ENCODE results near the gene MBD5. TPM values are rescaled to one million over a fixed set of nuclear protein-coding genes. Genes with fewer than 3 reads are reported as not detected.

Gene MBD5
- total RNA-seq, 1 experiment from 2014 or later = 33.7 TPM

GRCh38 chr2:148044322-148044721, 23.4 kb downstream of the MBD5 start (continued):
- TF ChIP-seq, protein P1, sequence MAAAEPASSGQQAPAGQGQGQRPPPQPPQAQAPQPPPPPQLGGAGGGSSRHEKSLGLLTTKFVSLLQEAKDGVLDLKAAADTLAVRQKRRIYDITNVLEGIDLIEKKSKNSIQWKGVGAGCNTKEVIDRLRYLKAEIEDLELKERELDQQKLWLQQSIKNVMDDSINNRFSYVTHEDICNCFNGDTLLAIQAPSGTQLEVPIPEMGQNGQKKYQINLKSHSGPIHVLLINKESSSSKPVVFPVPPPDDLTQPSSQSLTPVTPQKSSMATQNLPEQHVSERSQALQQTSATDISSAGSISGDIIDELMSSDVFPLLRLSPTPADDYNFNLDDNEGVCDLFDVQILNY (CRISPR knock-in tag; IDR thresholded peaks at IDR 0.05) = no peak
- TF ChIP-seq FOXP1 (CRISPR knock-in tag; IDR thresholded peaks at IDR 0.05; ENCODE audit: borderline replicate concordance) (no peak), PRRX2 (CRISPR knock-in tag; IDR thresholded peaks at IDR 0.05) (no peak), OVOL2 (CRISPR knock-in tag; IDR thresholded peaks at IDR 0.05; ENCODE audit: borderline replicate concordance) (no peak), STAT6 (CRISPR knock-in tag; conservative IDR thresholded peaks at IDR 0.05; ENCODE audit: low read depth) (no peak), SMAD3 (CRISPR knock-in tag; IDR thresholded peaks at IDR 0.05; ENCODE audit: borderline replicate concordance) (no peak)
- TF ChIP-seq, protein P2, sequence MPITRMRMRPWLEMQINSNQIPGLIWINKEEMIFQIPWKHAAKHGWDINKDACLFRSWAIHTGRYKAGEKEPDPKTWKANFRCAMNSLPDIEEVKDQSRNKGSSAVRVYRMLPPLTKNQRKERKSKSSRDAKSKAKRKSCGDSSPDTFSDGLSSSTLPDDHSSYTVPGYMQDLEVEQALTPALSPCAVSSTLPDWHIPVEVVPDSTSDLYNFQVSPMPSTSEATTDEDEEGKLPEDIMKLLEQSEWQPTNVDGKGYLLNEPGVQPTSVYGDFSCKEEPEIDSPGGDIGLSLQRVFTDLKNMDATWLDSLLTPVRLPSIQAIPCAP (CRISPR knock-in tag; IDR thresholded peaks at IDR 0.05) = no peak

- POLR2A ChIA-PET = no interaction called here
- no peaks in the 10 kb centered on the region for H3K27me3 Mint-ChIP-seq (ENCODE audit: low read depth)
- ATAC-seq (no peak), DNase-seq (ENCODE audit: low spot score) (no peak)
- no peak overlapping the region for H3K4me3 Mint-ChIP-seq
- H3K4me1 Mint-ChIP-seq = peaks cover 53% of the 10 kb centered on the region
- no peaks in the 10 kb centered on the region for H3K36me3 Mint-ChIP-seq
- CTCF ChIA-PET = no interaction called here
- H3K27ac Mint-ChIP-seq = no peak overlapping the region
- H3K9me3 Mint-ChIP-seq = no peaks in the 10 kb centered on the region
- TF ChIP-seq ZNF671 (CRISPR knock-in tag; IDR thresholded peaks at IDR 0.05) = no peak
- TF ChIP-seq, protein P3, sequence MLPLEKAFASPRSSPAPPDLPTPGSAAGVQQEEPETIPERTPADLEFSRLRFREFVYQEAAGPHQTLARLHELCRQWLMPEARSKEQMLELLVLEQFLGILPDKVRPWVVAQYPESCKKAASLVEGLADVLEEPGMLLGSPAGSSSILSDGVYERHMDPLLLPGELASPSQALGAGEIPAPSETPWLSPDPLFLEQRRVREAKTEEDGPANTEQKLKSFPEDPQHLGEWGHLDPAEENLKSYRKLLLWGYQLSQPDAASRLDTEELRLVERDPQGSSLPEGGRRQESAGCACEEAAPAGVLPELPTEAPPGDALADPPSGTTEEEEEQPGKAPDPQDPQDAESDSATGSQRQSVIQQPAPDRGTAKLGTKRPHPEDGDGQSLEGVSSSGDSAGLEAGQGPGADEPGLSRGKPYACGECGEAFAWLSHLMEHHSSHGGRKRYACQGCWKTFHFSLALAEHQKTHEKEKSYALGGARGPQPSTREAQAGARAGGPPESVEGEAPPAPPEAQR (CRISPR knock-in tag; IDR thresholded peaks at IDR 0.05) = no peak
- TF ChIP-seq FOXK1 (CRISPR knock-in tag; IDR thresholded peaks at IDR 0.05) = no peak
- TF ChIP-seq TP53 (CRISPR knock-in tag; IDR thresholded peaks at IDR 0.05) = no peak
- no peak for TF ChIP-seq CDX4 (CRISPR knock-in tag; IDR thresholded peaks at IDR 0.05; ENCODE audit: borderline replicate concordance)
- TF ChIP-seq, protein P4, sequence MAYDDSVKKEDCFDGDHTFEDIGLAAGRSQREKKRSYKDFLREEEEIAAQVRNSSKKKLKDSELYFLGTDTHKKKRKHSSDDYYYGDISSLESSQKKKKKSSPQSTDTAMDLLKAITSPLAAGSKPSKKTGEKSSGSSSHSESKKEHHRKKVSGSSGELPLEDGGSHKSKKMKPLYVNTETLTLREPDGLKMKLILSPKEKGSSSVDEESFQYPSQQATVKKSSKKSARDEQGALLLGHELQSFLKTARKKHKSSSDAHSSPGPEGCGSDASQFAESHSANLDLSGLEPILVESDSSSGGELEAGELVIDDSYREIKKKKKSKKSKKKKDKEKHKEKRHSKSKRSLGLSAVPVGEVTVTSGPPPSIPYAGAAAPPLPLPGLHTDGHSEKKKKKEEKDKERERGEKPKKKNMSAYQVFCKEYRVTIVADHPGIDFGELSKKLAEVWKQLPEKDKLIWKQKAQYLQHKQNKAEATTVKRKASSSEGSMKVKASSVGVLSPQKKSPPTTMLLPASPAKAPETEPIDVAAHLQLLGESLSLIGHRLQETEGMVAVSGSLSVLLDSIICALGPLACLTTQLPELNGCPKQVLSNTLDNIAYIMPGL (CRISPR knock-in tag; IDR thresholded peaks at IDR 0.05) = no peak
- TF ChIP-seq NFE2L1 (CRISPR knock-in tag; IDR thresholded peaks at IDR 0.05) = no peak
- TF ChIP-seq, protein P5, sequence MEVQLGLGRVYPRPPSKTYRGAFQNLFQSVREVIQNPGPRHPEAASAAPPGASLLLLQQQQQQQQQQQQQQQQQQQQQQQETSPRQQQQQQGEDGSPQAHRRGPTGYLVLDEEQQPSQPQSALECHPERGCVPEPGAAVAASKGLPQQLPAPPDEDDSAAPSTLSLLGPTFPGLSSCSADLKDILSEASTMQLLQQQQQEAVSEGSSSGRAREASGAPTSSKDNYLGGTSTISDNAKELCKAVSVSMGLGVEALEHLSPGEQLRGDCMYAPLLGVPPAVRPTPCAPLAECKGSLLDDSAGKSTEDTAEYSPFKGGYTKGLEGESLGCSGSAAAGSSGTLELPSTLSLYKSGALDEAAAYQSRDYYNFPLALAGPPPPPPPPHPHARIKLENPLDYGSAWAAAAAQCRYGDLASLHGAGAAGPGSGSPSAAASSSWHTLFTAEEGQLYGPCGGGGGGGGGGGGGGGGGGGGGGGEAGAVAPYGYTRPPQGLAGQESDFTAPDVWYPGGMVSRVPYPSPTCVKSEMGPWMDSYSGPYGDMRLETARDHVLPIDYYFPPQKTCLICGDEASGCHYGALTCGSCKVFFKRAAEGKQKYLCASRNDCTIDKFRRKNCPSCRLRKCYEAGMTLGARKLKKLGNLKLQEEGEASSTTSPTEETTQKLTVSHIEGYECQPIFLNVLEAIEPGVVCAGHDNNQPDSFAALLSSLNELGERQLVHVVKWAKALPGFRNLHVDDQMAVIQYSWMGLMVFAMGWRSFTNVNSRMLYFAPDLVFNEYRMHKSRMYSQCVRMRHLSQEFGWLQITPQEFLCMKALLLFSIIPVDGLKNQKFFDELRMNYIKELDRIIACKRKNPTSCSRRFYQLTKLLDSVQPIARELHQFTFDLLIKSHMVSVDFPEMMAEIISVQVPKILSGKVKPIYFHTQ (CRISPR knock-in tag; IDR thresholded peaks at IDR 0.05) = no peak
- TF ChIP-seq FOXJ3 (CRISPR knock-in tag; IDR thresholded peaks at IDR 0.05; ENCODE audit: borderline replicate concordance) = no peak
- TF ChIP-seq JUN (CRISPR knock-in tag; IDR thresholded peaks at IDR 0.05) = no peak
- TF ChIP-seq ZNF416 (CRISPR knock-in tag; IDR thresholded peaks at IDR 0.05) = no peak
- TF ChIP-seq, protein P6, sequence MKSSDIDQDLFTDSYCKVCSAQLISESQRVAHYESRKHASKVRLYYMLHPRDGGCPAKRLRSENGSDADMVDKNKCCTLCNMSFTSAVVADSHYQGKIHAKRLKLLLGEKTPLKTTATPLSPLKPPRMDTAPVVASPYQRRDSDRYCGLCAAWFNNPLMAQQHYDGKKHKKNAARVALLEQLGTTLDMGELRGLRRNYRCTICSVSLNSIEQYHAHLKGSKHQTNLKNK (CRISPR knock-in tag; IDR thresholded peaks at IDR 0.05) = no peak
- TF ChIP-seq, protein P7, sequence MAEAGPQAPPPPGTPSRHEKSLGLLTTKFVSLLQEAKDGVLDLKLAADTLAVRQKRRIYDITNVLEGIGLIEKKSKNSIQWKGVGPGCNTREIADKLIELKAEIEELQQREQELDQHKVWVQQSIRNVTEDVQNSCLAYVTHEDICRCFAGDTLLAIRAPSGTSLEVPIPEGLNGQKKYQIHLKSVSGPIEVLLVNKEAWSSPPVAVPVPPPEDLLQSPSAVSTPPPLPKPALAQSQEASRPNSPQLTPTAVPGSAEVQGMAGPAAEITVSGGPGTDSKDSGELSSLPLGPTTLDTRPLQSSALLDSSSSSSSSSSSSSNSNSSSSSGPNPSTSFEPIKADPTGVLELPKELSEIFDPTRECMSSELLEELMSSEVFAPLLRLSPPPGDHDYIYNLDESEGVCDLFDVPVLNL (CRISPR knock-in tag; IDR thresholded peaks at IDR 0.05; ENCODE audit: borderline replicate concordance, low read depth) = no peak
- no peak for TF ChIP-seq ELF4 (CRISPR knock-in tag; IDR thresholded peaks at IDR 0.05; ENCODE audit: low read depth)
- no peak for TF ChIP-seq ZNF512 (CRISPR knock-in tag; IDR thresholded peaks at IDR 0.05; ENCODE audit: borderline replicate concordance)
- TF ChIP-seq SOX15 (CRISPR knock-in tag; IDR thresholded peaks at IDR 0.05) = no peak
Observed at GRCh38 chr2:148046802-148047201, 25.9 kb downstream of the MBD5 start.
